ENCODE measurements around the gene SLC24A3.

DNA sequence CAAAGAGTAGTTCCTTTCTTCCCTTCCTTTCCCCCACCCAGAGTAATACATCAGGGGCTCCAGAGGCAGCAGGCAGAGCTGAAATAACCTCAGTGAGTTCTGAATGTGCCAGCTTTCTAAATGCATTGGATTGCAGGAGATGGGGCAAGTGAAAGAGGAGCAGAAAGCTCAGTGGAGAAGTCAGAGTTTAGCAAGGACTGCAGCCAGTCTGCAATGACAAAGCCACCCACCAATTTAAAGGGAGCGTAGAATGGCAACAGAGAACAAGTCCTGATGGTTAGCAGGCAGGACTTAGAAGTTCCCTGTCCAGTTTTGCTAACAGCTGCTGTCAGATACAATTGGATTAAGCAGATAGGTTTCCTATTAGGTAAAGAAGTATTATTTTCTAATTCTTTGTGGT lies 342.2 kb downstream of the SLC24A3 start:
- TF ChIP-seq TARDBP (IDR thresholded peaks at IDR 0.05) (no peak), SUZ12 (IDR thresholded peaks at IDR 0.05) (no peak), ELF4 (IDR thresholded peaks at IDR 0.05) (no peak), SP1 (IDR thresholded peaks at IDR 0.05) (no peak)
